ENCODE measurements around the gene XPO6.

Gene XPO6

DNA sequence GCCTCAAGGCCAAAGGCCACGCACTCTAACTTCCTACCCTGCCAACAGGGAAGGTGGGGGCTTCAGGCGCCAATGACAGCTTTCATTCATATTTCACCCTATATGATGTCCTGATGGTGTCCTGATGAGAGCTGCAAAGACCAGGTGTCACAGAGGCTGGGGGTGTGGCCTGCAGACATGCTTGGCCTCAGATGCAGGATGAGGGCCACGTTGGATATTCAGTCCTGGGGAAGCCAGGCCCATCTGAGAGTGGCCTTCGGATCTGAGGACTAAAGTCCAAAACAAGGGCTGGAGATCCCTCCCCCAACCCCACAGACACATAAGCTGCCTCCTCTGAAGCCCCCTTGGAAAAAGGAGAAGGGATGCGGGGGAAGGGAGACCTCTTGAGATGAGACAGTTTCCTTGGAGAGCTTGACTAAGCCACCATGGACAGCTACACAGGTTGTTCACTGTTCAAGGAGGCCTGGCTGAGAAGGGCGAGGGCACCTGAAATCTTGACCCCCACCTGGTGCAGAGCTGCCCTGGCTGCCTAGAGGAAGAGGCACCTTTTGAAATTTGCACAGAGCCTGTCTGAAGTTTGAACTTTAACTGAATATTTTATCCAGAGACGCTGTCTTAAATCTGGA lies 124.0 kb downstream of the XPO6 start:
- no peak for DNase-seq

DNA sequence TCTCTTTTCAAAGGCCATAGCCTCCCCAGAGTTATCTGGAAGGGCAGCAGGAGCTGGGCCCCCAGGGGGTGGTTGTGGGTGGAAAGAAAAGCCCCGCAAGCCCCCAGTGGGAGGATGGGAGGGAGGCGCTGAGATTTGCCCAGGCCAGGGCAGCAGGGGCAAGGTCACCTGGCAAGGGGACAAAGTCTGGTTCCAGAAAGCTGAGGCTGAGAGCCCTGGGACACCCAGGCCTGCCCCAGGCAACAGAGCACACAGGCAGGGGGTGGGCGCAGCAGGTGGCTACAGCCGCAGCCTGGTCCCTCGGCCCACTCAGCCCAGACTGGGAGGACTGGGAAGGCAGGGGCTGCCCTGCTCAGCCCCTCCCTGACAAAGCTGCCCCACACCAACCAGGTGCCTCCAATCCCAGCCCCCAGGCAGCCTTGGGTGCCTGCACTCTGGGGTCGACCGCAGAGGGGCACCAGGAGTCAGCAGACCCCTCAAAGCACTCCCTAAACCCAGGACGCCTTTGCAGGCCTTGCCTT lies 124.6 kb downstream of the XPO6 start:
- DNase-seq: no peak

DNA sequence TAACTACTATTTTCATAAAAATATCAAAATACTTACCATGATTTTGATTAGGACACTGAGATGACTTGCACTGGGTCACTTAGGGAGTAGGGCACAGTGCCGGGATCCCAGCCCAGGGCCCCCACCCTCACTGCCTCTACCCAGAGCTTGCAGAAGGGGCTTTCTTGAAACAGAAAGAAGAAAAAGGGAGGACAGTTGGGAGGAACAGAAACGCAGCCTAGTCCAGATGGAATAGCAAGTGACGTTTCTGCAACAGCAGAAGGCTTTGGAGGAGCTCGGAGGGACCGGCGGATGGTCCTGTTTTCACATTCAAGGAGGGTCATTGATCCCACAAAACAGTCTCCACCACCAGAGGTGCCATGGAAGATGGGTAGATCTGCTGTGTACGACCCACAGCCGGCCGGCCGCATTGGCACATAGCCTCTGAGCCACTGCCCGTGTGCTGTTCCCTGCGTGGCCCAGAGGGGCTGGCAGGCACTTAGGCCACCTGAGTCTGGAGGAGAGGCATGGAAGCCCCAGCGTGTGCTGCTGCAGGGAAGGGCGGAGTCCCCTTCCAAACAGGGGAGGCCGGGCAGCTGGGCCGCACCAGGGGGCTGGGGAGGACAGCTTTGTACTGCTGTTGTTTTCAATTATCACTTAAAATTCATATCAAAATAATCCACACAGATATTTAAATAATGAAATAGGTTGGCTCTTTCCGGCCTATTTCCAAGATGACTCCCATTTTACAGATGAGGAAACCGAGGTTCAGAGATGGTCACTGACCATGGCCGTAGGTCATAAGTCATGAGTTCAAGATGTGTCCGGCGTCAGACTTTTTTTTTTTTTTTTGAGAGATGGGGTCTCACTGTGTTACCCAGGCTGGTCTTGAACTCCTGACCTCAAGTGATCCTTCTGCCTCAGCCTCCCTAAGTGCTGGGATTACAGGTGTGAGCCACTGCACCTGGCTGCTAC lies 125.3 kb downstream of the XPO6 start:
- DNase-seq: no peak

DNA sequence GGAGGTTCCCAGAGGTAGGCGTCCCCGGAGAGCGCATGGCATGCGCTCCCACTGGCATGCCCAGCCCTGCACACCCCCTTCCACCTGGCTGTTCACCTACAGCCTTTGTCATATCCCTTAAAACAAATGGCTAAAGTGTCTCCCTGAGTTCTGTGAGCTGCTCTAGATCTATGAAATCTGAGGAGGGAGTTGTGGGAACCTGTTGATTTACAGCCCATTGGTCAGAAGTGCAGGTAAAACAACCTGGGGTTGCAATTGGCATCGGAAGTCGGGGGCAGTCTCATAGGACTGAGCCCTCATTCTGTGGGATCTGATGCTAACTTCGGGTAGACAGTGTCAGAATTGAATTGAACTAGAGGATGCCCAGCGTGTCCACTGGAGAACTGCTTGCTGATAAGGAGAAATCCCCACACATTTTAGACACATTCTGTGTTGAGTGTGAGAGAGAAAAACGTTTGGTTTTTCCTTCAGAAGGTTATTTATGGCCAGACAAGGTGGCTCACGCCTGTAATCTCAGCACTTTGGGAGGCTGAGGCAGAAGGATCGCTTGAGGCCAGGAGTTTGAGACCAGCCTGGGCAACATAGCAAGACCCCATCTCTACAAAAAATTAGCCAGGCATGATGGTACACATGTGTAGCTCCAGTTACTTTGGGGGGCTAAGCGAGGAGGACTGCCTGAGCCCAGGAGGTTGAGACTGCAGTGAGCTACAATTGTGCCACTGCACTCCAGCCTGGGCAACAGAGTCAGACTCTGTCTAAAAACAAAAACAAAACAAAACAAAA lies 126.2 kb downstream of the XPO6 start:
- DNase-seq: no peak

DNA sequence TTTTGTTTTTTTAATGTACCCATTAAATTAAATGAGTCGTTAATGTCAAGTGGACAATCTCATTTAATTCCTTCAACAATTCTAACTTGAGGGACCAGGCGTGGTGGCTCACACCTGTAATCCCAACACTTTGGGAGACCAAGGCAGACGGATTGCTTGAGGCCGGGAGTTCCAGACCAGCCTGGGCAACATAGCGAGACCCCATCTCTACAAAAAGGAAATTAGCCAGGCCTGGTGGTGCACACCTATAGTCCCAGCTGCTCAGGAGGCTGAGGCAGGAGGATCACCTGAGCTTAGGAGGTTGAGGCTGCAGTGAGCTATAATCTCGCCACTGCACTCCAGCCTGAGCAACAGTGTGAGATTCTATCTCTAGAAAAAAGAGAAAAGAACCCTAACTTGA lies 127.6 kb downstream of the XPO6 start:
- no peak for DNase-seq

DNA sequence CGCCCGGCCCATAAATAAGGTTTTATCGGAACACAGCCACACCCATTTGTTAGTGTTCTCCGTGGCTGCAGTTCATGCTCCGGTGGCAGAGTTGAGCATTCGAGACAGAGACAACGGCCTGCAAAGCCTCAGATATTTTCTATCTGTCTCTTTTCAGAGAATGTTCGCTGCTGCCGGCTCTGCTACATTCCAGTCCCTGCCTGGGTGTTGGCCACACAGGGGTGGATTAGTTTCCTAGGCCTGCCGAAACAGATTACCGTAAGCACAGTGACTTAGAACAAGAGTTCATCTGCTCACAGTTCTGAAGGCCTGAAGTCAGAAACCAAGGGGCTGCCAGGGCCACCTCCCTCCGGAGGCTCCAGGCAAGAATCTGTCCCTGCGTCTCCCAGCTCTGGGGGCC lies 129.1 kb downstream of the XPO6 start:
- no peak for DNase-seq

DNA sequence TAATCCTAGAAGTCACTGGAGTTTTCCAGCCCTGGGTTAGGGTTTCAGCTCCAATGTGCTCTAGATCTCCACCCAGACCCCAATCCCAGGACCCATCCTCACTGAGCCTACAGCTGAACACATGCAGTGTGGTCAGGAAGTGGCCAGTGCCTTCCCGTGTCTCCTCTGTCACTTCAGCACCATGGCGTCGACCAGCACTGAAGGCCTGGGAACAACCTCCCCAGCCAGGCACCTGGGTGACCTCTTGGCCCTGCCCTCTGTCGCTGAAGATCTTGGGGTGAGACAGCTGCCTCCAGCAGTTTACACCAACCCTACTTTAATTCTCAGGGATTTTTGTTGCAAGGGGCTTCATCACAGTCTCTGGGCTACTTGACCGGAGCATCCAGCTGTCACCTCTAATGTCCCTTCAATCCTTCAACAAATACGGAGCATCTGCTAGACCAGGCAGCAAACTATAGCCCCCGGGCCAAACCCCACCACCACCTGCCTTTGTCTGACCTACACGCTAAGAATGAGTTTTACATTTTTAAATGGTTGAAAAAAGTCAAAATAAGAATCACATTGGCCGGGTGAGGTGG lies 130.3 kb downstream of the XPO6 start:
- DNase-seq: no peak

DNA sequence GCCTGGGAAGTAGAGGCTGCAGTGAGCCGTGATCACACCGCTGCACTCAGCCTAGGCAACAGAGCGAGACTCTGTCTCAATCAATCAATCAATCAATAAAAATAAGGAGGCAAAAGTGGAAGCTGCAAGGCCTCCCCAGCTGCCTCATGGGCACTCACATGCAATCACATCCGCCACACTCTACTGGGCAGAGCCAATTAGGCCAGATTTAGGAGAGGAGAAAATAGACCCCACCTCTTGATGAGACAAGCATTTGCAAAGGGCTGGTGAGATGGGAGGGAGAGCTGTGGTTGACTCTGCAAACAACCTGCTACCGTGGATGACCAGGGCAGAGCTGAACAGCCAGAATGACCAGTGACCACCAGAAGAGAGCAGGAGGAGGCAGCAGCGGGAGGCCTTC lies 133.5 kb downstream of the XPO6 start:
- no peak for DNase-seq

DNA sequence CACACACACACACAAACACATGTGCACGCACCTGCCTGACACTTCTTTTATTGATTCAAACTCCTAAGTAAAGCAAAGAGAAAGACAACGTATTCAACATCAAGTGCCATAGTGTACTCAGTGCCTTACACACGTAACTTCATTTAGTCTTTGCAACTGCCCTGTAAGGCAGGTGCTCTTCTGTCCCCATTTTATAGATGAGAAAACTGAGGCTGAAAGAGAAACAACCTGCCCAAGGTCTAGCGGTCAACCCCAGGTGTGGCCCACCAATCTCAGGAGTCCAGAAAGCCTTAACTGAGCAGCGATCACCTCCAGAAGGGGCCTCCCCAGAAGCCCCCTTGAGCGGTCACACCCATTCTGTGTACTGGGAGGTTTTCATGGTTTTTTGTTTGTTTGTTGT lies 137.9 kb downstream of the XPO6 start:
- no peak for DNase-seq

DNA sequence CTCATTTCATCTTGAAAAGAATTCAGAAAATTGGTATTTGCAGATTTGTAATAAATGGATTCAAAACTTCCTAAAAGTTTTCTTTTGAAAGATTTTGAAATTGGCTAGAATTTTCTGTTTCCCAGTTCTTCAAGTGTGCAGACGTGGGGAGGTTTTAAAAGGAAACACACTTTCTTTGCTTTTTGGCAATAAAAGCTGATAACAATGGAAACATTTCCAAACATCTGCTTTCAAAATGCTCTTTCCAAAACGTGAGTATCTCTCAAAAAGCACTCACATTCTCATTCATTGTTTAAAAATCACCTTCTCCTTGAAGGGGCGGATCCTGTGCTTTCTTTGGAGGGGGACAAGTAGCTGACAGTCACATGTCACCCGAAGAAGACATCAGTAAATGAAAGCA lies 139.7 kb downstream of the XPO6 start:
- DNase-seq: no peak

DNA sequence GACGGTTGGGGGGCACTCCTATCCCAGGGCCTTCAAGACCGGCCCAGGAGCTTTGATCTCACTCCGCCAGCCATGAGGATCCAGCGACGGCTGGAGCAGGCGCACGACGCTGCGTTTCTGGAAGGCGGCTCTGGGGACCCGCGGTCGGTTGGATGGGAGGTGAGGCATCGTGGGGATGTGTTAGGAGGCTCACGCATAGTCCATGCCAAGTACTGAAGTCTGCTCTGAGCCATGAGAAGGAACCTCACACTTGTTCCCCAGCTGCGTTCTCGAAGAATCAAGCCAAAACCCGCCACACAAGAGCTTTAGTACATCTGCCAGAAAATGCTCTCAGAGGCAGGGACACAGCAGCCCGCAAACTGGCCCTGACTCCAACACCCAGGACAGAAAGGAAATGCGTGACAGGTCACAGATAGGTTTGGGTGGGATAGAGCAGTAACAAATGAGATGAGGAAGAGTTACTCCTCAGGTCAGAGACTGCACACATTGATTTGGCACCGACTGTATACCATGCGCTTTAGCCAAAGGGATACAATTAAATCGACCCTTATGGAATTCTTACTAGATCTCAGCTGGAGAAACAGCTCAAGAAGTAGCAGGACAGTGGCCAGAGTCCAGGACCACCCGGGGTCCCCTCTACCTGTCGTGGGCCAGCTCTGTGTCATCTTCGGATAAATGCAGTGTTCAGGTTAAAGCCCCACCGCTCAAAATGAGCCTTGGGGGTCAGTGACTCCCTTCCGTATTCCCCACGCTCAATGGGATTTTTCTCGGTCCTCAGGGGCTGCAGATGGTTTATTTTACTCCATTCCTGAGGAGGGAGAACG lies 141.6 kb downstream of the XPO6 start:
- peak; percentile 54 for DNase-seq

DNA sequence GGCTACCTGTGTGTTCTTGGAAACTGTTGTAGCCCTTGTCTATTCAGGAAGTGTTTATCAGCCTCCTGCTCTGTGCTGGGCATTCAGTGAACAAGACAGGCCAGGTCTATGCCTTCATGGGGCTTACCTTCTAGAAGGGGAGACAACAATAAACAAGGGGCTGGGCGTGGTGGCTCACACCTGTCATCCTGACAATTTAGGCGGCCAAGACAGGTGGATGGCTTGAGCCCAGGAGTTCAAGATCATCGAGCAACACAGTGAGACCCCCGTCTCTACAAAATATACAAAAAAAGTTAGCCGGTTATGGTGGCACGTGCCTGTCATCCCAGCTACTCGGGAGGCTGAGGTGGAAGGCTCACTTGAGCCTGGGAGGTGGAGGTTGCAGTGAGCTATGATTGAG lies 142.8 kb downstream of the XPO6 start:
- DNase-seq: no peak

DNA sequence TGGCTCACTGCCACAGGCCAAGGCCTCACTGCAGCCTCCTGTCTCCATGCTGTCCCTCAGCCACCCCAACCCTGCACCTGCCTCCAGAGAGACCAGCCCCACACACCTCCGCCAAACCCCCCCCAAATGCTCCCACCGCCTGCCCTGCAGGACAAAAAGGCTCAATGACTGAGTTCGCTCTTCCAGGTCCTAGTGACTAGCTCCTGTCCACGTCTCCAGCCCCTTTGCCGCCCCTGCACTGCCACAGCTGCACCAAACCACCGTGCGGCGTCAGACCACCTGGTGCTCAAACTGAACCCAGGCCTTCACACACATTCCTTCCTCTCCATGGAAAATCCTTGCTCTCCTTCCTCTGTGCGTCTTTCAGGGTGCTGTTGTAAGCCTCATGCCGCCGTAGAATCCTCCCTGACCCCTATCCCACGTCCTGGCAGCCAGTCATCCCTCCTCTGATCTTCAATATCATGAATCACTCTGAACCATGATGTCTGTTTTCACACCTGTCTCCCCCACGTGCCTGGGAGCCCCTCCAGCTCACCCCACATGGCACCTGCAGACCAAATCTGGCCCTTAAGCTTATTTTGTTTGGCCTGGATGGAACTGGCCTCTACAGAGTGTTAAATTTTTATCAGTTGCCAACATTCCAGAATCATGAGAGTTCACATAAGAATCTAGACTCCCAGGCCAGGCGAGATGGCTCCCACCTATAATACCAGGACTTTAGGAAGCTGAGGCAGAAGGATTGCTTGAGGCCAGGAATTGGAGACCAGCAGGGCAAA lies 144.0 kb downstream of the XPO6 start:
- DNase-seq: peak; percentile 51

DNA sequence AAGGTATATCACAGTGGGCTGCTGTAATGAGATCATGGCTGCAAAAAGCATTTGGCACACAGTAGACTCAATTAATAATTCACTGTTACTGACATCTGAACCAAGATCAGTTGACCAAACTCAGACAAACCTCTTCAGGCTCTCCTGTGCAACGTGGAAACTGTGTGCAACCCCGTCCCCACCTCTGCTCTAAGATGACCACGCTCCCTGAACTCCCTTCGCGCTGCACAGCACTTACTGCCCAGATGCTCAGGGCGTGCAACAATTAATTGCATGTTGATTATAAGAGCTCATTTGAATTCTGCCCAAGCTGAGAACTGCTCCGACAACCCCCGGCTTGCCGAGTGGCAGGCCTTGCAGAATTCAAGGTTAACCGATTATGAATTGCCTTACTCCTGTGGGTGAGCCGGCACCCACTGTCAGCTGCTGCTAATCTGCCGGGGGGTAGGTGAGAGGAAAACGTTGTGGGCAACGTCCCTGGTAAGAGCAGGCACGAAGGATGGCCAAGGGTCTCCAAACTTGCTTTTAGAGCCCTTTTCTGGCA lies 147.0 kb downstream of the XPO6 start:
- DNase-seq: no peak

DNA sequence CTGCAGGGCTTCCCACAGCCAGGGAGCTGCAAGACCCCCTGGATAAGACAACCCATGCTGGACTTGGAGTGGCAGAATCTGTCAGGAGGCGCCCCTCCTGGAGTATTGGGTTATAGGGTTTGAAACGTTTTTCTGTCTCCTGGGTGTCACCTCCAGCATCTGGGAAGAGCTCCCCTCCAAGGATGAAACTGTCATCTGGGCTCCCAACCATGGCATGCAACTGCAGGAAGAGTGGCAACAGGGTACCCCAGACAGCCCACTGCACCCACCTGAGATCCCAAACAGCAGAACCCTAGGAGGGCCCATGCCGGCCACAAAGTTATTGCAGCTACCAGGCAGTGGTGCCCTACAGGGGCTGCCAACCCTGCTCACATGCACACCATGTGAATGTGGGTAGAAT lies 147.6 kb downstream of the XPO6 start:
- no peak for DNase-seq

DNA sequence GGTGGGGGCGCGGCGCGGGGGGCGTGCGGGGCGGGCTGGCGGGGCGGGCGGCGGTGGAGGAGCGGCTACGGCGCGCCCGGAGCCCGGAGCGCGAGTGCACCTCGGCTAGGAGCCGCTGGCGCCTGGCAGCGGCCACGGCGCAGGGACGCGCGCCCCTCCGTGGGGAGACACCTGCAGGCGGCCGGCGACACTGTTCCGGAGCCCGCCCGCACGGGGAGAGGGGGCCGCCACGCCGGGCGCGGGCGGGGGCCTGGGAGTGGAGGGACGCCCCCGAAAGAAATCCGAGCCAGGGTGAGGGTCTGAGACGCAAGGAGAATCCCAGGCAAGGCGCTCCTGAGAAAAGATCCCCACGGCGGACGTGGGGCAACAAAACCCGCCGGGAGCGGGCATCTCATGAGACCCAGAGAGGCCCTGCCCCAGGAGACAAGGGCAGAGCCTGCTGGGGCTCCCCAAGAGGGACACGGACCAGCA lies 148.1 kb downstream of the XPO6 start, which contains the start of gene GSG1L:
Gene GSG1L (minus strand): TSS at position 124 of the 471 bp plus-strand sequence. CDS start 290 bp downstream, outside the sequence.
- no peak for DNase-seq

DNA sequence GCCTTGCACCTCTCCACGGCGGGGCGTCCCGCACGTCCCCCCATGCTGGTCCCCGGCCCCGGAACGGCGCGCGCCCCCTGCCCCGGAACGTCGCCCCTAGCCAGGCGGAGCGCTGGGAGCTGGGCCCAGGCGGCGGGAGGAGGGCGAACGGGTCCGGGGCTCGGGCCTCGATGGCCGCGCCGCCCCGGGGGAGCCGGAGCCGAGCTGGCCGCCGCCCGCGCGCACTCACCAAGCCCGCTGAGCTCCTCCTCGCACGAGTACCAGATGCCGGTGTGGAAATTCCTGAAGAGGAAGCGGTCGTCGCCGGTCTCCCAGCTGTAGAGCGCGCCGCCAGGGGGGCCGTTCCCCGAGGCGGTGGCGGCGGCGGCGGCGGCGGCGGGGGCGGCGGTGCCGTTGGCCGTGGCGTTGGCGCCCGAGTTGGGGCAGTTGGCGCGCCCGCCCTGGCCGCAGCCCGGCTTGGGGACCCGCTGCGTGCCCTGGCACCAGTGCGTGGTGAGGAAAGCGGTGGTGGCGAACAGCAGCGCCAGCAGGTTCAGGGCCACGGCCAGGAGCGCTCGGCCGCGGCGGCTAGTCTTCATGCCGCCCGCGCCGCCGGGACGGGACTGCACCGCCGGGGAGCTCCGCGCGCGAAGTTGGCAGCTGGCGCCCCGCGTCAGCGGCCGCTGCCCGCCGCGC lies 148.8 kb downstream of the XPO6 start:
- DNase-seq: peak; percentile 39

DNA sequence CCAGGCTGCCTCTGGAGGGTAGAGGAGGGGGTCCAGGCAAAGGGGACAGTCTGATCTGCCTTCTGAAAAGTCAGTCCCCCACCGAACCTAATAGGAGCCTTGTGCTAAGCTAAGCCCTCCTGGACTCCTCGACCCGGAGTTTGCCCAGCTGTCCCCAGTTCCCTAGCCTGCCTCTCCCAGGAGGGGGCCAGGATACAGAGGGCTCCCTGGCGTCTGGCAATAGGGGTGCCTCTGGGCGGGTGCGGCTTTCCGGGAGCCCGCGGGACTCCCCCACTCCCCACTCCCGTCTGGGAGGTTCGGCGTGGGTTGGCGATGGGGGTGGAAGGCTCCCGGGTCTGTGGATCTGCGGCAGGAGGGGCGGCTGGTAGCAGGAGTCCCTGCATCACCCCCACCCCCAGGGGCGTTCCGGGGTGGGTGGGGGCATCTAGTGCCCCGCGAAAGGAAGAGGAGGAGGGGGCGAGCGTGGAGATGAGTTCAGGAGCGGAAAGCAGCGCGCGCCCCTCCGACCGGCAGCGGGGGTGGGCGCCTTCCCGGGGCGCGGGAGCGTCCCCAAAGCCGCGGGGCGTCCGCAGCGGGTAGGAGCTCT lies 149.4 kb downstream of the XPO6 start:
- no peak for DNase-seq

DNA sequence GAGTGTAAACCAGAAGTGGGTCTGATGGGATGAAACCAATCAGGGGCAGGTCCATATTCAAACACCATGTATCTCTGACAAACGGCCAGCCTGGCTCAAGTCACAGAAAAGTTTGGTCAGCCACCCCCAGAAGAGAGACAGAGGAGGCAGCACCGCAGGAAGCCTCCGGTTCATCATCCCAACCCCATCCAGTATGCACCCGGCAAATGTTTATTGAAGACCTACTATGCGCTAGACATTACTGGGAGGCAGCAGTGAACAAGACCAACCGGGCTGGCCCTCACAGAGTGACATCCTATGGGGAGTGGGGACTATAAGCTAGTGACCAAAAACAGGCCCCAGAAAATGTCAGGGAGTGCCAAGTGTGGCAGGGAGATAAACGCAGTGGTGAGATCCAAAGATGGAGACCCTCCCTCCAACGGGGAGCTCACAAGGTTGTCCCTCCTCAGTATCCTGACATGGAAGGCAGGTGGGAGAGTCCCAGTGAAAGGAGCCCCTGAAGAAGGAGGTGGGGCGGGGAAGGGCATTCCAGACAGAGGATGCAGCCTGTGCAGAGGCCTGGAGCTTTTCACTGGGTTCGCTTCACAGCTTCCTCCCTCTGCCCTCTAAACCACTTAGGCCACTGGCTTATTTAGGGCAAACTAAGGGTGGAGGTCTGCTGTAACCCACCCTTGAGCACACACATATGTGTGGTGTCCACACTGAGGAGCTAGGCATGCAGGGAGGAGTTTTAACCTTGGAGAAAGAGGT lies 150.2 kb downstream of the XPO6 start:
- no peak for DNase-seq
